T1000 (cell line): Measurements from ENCODE around the gene TIAM2.
A peak's percentile ranks its signal among the peaks of the same experiment; 100 is the strongest.
"Not testable (repeated sequence)": the region's sequence is repeated elsewhere in the genome, so short reads cannot be mapped to it uniquely, and the experiment has no call there.

Source experiments
- DNase-seq: peaks from one replicate; lab custom pipeline; 2025; ENCODE audit warnings: mixed read lengths; lab: John Stamatoyannopoulos, UW

TIAM2 gene

GRCh38 chr6:155262655-155263054, 267.5 kb downstream of the TIAM2 start:
- no peak for DNase-seq

DNA sequence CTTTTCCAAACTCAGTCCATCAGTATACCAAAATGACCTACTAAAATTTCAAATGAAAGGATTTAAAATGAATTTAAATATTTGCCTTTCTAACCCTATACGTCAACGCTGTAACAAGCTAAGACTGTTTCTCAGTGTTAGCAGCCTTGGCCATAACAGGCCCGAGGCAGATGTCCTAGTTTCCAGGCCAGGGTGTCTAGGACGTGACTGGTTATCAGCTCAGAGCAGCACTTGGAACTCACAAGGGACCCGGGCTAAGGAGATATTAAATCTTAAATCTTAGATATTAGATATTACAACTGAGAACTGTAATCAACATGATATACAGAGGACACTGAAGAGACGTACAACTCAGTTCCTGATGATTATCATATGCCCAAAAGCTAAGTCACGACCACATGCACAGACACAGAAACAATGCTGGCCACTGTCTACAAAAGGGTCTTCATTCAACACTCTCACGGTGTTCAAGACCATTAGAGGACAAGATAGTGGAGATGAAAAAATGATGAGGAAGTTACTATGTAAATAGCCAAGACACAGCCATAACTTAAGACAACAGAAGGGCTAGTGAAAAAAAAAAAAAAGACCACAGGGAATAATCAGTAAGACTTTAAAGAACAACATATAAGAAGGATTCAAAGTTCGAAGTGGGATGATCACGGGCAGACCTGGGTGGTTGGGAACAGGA, 268.4 kb downstream of the TIAM2 start, which contains the start of gene CLDN20:
Gene CLDN20 (plus strand): TSS at position 641 of the 691 bp plus-strand sequence. CDS start 11,707 bp downstream, outside the sequence.
- no peak for DNase-seq

GRCh38 chr6:155264693-155265320, 269.7 kb downstream of the TIAM2 start:
- DNase-seq: peak; percentile 34

- no peak for DNase-seq
These were observed 270.9 kb downstream of the TIAM2 start for GRCh38 chr6:155265843-155266535.

DNA sequence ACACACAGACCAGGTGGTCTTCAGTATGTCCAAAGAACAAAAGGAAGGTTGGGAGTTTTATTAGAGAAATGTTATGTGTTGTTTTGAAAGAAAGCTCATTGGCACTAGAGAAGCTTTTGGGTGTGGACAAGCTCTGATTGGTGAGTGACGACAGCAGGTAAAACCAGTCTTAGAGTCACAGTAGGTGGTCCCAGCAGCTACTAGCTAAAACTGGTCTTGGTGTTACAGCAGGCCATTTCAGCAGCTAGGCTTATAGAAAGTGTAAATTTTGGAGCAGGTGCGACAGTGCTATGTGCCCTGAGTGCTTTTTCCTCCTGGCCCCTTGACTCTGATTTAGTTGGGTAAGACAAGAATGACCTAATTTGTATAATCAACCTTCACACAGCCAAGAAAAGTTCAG, 272.3 kb downstream of the TIAM2 start:
- no peak for DNase-seq

DNA sequence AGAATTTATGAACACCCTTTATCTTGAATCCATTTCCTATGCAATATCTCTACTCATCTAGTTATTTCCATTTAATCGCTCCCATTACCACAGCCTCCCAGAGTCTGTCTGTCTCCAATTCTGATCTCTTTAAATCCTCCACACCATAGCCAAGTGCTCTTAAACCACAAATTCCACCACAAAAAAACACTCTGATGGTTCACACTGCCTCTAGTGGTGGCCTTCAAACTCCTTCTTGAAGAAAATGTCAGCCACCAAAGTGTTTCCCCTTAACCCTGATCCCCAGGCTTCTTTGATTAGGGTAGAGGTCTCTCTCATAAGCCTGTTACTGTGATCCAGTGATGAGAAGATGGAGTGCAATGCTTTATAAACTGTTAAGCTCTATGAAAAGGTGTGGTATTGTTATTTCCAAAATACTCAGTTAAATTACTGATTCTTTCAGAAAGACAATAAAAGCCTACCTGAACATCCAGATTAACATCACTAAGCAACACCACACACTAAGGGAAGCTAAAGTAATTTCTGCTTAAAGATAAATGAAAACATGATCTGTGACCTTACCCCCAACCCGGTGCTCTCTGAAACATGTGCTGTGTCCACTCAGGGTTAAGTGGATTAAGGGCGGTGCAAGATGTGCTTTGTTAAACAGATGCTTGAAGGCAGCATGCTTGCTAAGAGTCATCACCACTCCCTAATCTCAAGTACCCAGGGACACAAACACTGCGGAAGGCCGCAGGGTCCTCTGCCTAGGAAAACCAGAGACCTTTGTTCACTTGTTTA, 273.2 kb downstream of the TIAM2 start:
- DNase-seq: not testable (repeated sequence)

GRCh38 chr6:155269765-155270164, 274.6 kb downstream of the TIAM2 start:
- DNase-seq: no peak

- DNase-seq: no peak
These were observed 275.5 kb downstream of the TIAM2 start for GRCh38 chr6:155270561-155271091.

DNA sequence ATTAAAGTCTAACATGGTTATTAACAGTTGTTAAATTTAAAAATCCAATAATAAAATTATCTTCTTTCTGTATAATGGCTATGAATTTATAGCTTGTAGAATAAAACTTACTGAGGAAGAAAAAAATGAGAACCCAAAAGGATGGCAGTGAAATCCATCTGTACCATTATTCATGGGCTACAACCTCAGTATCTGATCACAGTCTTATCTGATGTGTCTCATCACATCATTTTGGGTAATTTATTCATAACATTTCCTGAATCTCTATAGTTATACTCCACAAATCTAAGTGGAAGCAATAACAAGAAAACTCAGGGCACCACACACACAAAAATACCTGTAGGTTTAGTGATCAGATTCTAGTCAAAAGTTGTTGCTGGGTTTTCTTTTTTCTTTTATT, 276.0 kb downstream of the TIAM2 start:
- no peak for DNase-seq

- no peak for DNase-seq
These were observed 277.5 kb downstream of the TIAM2 start for GRCh38 chr6:155272353-155273232.

GRCh38 chr6:155273431-155273830, 278.3 kb downstream of the TIAM2 start:
- DNase-seq: peak; percentile 60

- no peak for DNase-seq
These were observed 279.0 kb downstream of the TIAM2 start for GRCh38 chr6:155274106-155274505.

- no peak for DNase-seq
These were observed 279.4 kb downstream of the TIAM2 start for GRCh38 chr6:155274533-155274932.

DNA sequence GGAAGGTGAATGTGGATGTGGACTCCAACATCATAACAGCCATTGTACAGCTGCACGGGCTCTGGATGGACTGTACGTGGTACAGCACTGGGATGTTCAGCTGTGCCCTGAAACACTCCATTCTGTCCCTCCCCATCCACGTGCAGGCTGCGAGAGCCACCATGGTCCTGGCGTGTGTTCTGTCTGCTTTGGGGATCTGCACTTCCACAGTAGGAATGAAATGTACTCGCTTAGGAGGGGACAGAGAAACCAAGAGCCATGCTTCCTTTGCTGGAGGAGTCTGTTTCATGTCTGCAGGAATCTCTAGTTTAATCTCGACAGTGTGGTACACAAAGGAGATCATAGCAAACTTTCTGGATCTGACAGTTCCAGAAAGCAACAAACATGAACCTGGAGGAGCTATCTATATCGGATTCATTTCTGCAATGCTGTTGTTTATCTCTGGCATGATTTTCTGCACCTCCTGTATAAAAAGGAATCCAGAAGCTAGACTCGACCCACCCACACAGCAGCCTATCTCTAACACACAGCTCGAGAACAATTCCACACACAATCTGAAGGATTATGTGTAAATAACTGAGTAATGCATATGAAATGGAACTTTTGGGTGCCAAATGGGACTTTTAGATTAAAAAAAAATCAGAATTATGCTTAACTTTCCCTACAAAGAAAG, 280.8 kb downstream of the TIAM2 start:
- DNase-seq: no peak

DNA sequence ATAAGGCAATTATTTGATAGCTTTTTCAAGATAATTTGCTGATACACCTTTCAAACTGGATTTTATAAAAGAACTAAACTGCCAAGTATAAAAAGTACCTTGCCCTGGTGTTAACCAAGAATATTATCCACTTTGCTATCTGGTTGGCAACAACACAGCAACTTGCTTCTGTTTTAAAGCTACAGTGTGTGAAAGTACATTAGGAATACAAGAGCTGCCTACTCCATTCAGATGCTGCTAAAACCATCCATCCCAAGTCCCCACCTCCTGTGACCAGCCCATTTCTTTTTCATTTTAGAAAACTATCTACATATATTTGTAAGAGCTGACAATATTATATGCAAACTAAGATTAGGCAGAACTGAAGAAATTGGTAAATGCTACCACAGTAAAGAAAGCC, 281.5 kb downstream of the TIAM2 start:
- DNase-seq: no peak

DNA sequence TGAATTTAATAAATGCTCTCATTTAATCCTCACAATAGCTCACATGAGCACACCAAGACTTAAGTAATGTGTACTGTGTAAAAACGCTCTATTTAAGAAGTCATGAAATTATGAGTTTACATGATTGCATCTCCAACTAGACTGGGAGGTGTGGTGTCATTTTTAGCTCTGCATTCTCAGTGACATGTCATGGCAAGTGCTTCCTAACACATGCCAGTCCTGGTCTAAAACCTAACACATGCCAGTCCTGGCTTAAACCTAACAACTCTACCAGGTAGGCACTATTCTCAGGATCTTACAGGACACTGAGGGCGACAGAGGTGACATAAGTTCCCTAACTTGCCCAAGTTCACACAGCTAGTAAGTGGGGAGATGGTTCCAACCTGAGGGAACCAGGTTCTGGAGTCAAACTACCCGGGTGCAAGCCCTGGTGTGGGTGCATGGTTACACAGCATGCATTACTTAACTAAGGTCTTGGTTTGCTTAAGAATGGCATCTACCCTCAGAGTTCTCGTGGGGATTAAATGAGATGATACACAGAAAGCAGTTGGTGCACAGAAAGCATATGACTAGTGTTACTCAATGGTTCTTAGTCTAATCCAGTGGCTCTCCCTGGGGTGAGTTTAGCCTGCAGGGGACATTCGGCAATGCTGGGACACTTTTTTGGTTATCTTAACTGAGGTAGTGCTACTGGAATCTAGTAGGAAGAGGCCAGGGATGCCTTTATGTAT, 283.4 kb downstream of the TIAM2 start:
- DNase-seq: no peak

DNA sequence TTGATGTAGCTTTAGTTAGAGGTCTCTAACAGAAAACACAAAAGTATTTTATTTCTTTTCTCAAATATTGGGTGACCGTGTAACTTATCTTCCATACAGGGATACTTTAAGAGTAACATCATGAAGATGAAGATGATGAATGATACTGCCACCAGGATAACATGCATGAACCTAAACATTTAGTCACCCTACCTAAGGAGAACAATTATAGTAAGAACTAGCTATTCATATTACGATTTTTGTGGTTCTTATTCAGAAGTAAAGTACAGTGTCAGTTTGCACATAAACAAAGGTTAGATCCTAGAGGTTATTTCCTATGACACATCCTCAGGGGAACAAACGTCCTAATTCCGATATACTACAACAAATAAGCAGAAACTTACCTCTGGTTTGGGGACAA, 289.7 kb downstream of the TIAM2 start:
- no peak for DNase-seq

GRCh38 chr6:155287762-155288161, 292.6 kb downstream of the TIAM2 start:
- no peak for DNase-seq

DNA sequence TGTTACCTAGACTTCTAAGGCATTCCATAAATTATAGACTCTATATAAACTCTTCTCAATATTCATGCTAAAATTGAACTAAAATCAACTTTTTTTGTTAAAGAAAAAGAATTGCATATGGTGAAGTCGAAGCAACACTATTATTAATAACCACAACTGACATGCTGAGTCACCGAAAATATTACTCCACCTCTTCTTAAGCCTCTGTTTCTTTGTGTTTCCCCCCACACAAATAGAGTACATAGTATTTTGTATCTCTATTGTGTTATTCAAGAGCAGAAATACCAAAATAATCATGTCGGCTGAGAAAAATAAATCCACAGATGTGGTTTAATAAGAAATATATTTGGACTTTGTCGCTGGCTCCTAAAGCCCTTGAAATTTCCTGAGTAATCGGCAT, 295.4 kb downstream of the TIAM2 start:
- DNase-seq: no peak

GRCh38 chr6:155291291-155291690, 296.2 kb downstream of the TIAM2 start:
- DNase-seq: no peak
